Osteocyte (in vitro differentiated cells): ENCODE data around the gene ZNF79. TPM values are rescaled to one million over a fixed set of nuclear protein-coding genes. Genes with fewer than 3 reads are reported as not detected.

ENCODE experiments used
- DNase-seq: peaks from one replicate; pipeline ENCODE4 v3.0.0; 2021; ENCODE audit warnings: mixed read lengths; ENCODE audit not compliant: unreplicated experiment; ENCODE audit errors: extremely low spot score
- H3K27ac Mint-ChIP-seq: one replicate; pipeline ENCODE4 v1.8.0; 2021; ENCODE audit warnings: mild to moderate bottlenecking, mixed read lengths; ENCODE audit not compliant: unreplicated experiment
- H3K27me3 Mint-ChIP-seq: one replicate; pipeline ENCODE4 v1.8.0; 2021; ENCODE audit warnings: mixed read lengths; ENCODE audit not compliant: unreplicated experiment
- H3K36me3 Mint-ChIP-seq: one replicate; pipeline ENCODE4 v1.8.0; 2021; ENCODE audit warnings: mixed read lengths; ENCODE audit not compliant: unreplicated experiment
- H3K4me1 Mint-ChIP-seq: one replicate; pipeline ENCODE4 v1.8.0; 2021; ENCODE audit warnings: mixed read lengths; ENCODE audit not compliant: unreplicated experiment
- H3K4me3 Mint-ChIP-seq: one replicate; pipeline ENCODE4 v1.8.0; 2021; ENCODE audit warnings: mild to moderate bottlenecking, moderate library complexity, mixed read lengths; ENCODE audit not compliant: unreplicated experiment
- H3K9me3 Mint-ChIP-seq: one replicate; pipeline ENCODE4 v1.8.0; 2021; ENCODE audit warnings: mixed read lengths; ENCODE audit not compliant: unreplicated experiment
- total RNA-seq: library from RNA; stranded (reverse); gene quantifications from 2 replicates; pipeline ENCODE4 v1.2.1, GENCODE V29; 2021
- TF ChIP-seq, protein P1 (sequence below): fragments of 200-600 bp; sonication (generic); IDR thresholded peaks from 2 replicates; pipeline ENCODE4 v1.5.0; 2021; ENCODE audit warnings: antibody characterized with exemption, mild to moderate bottlenecking, moderate library complexity

The ZNF79 gene
- total RNA-seq, 1 donor from 2014 or later, result 9.0 TPM

DNA sequence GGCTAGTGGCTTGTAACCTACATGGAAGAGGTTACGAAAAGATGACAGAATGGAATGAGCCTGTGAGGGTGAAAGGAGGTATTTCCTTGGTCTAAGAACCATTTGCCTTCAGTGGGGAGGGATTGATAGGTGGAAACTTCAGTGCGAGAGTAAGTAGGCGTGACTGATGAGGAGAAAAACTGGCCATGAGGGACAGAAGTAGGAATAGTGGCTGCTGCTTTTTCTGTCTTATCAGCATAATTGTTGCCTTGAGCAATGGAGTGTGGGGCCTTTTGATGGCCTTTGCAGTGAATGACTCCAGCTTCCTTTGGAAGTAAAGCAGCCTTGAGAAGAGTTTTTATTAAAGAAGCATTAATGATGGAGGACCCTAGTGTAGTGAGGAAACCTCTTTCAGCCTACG, 9.0 kb upstream of the ZNF79 start:
- Mint-ChIP-seq H3K27me3 (no peaks in the 10 kb centered on the region), H3K9me3 (no peaks in the 10 kb centered on the region), H3K4me1 (peaks cover 9% of the 10 kb centered on the region), H3K36me3 (peaks cover 2% of the 10 kb centered on the region), H3K27ac (no peak overlapping the region), H3K4me3 (no peak overlapping the region)
- no peak for DNase-seq
- TF ChIP-seq, protein P1, sequence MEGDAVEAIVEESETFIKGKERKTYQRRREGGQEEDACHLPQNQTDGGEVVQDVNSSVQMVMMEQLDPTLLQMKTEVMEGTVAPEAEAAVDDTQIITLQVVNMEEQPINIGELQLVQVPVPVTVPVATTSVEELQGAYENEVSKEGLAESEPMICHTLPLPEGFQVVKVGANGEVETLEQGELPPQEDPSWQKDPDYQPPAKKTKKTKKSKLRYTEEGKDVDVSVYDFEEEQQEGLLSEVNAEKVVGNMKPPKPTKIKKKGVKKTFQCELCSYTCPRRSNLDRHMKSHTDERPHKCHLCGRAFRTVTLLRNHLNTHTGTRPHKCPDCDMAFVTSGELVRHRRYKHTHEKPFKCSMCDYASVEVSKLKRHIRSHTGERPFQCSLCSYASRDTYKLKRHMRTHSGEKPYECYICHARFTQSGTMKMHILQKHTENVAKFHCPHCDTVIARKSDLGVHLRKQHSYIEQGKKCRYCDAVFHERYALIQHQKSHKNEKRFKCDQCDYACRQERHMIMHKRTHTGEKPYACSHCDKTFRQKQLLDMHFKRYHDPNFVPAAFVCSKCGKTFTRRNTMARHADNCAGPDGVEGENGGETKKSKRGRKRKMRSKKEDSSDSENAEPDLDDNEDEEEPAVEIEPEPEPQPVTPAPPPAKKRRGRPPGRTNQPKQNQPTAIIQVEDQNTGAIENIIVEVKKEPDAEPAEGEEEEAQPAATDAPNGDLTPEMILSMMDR, result no peak

DNA sequence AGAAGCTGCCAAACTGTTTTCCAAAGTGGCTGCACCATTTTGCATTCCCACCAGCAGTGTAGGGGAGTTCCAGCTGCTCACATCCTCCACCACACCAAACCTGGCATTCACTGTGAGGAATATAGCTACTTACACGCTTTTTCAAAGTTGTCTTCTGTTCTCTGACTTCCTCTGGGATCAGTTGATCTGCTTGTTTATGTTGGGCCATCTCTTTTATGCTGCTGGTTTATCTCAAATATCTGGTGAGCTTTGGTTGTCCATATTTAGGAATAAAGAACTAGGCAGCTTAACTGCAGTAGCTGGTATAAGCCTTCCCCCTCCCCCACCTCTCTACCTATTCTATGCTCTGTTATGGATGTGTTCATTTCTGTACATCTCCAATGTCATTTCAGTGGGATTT, 8.5 kb upstream of the ZNF79 start:
- Mint-ChIP-seq H3K36me3 (peaks cover 2% of the 10 kb centered on the region), H3K27ac (no peak overlapping the region), H3K27me3 (no peaks in the 10 kb centered on the region), H3K4me3 (no peak overlapping the region), H3K4me1 (peaks cover 9% of the 10 kb centered on the region), H3K9me3 (no peaks in the 10 kb centered on the region)
- no peak for DNase-seq
- TF ChIP-seq, protein P1, result no peak

DNA sequence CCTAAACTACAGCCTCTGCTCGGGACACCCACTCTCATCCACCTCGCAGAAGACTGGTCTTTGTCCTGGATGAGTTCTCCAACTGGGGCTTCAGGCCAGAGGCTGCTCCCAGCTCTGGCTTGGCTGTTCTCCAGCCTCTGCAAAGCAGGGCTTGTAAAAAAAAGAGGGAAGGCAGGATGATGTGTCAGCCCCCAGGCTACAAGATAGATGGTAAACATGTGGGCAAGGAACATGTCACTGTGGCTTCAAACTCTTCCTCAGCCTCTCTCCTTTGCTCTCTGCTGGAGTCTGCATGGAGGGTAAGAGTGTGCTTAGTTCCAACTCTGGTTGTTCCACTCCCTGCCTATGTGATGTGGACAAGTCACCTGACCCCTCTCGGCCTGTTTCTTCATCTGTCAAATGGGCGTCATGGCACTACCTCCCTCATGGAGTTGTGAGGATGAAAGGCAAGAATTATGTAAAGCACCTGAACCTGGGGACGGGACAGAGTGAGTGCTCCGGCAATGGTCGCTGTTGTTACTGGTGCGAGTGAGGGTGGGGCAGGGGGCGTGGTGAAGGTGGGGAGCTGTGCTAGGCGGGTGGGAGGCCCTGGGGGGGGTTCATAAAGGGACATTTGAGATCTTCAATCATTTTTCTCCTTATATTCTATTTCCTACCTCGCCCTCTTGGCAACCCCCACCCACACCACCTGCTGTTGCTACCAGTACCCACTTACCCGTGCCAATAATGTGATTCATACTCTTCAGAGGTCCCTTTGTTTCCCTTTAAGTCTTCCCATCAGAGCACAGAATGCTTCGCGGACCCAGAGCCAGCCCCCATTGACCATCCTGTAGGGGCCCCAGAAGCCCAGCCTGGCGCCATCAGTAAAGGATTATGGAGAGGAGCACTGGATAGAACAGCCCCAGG, 6.8 kb upstream of the ZNF79 start:
- Mint-ChIP-seq H3K27ac (no peak overlapping the region), H3K4me1 (peaks cover 12% of the 10 kb centered on the region), H3K36me3 (peaks cover 2% of the 10 kb centered on the region), H3K4me3 (no peak overlapping the region), H3K9me3 (no peaks in the 10 kb centered on the region), H3K27me3 (no peaks in the 10 kb centered on the region)
- TF ChIP-seq, protein P1, result no peak
- no peak for DNase-seq

DNA sequence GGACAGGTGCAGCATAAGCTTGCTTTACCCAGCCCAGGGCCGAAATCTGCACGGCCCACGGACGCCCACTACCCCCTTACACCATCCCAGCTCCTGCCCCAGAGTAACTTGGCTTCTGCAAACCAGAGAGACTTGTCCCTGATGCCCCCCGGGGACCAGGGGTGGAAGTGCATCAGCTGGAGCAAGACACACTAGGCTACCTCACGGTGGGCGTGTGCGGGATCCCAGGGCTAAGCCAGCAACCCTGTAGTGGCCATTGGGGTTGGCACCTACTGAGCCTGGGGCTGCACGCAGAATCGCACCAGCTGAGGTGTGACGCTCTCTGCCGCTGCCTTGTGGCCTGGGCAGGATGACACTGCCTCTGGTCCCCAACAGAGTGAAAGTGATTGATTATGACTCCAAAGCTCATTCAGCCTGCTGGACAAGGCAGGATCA, 6.1 kb upstream of the ZNF79 start:
- peaks cover 2% of the 10 kb centered on the region for H3K36me3 Mint-ChIP-seq
- H3K27me3 Mint-ChIP-seq, result no peaks in the 10 kb centered on the region
- H3K4me3 Mint-ChIP-seq, result no peak overlapping the region
- no peaks in the 10 kb centered on the region for H3K9me3 Mint-ChIP-seq
- TF ChIP-seq, protein P1, result peak; percentile 25
- no peak for DNase-seq
- H3K27ac Mint-ChIP-seq, result no peak overlapping the region
- H3K4me1 Mint-ChIP-seq, result peaks cover 19% of the 10 kb centered on the region

DNA sequence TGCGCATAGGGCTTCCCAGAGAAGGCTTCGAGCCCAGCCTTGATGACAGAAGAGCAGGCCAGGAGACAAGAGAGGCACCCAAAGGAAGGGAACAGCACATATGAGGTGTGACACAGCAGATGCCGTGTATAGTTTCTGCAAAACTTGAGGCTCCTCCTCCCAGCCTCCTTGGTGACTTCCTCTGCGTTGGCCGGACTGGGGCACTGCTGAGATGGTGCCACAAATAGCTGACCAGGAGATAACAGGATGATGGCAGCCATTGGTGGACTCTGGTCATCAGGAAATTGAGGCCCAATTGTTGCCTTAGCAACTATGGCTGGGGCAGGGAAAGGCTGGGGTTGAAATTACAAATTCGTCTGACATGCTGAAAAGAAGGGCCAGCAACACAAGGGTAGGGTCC, 4.8 kb upstream of the ZNF79 start:
- TF ChIP-seq, protein P1, result no peak
- no peak overlapping the region for H3K27ac Mint-ChIP-seq
- H3K9me3 Mint-ChIP-seq, result no peaks in the 10 kb centered on the region
- H3K4me3 Mint-ChIP-seq, result no peak overlapping the region
- no peaks in the 10 kb centered on the region for H3K27me3 Mint-ChIP-seq
- H3K36me3 Mint-ChIP-seq, result peaks cover 2% of the 10 kb centered on the region
- no peak for DNase-seq
- H3K4me1 Mint-ChIP-seq, result peaks cover 24% of the 10 kb centered on the region
